ENCODE measurements around the gene C2orf68.

DNA sequence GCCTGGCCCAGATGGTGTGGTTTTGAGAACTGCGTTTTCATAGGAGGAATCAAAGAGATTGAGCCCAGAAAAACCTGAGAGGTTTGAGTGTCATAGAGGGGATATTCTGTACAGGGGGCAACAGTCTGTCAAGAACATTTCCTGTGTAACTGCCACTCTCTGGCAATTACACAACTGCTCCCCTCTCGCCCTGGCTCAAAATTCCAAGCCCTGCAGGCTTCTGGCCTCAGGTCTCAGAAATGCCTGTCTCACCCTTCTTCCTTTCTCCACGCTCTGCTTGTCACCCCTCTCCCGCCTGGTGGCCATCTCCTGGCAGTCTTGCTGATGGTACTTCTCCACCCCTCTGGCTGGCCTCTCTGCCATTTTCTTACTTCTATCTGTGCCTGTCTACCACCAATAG lies 23.6 kb downstream of the C2orf68 start:
- TF ChIP-seq, protein P1, sequence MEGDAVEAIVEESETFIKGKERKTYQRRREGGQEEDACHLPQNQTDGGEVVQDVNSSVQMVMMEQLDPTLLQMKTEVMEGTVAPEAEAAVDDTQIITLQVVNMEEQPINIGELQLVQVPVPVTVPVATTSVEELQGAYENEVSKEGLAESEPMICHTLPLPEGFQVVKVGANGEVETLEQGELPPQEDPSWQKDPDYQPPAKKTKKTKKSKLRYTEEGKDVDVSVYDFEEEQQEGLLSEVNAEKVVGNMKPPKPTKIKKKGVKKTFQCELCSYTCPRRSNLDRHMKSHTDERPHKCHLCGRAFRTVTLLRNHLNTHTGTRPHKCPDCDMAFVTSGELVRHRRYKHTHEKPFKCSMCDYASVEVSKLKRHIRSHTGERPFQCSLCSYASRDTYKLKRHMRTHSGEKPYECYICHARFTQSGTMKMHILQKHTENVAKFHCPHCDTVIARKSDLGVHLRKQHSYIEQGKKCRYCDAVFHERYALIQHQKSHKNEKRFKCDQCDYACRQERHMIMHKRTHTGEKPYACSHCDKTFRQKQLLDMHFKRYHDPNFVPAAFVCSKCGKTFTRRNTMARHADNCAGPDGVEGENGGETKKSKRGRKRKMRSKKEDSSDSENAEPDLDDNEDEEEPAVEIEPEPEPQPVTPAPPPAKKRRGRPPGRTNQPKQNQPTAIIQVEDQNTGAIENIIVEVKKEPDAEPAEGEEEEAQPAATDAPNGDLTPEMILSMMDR (IDR thresholded peaks at IDR 0.05) = no peak
- TF ChIP-seq ZFX (IDR thresholded peaks at IDR 0.05; ENCODE audit: borderline replicate concordance) = no peak

Data from 22Rv1 (cell line).